Stimulated activated CD4-positive, alpha-beta T cell treated with anti-CD3 and anti-CD28 coated beads, Interleukin-4, amount 100 ng/mL, for 24 hours (primary cell): ENCODE data around the gene EID2.

Experiments used
- DNase-seq: peaks from one replicate; pipeline ENCODE4 v3.0.0-alpha.2; 2020

The EID2 gene

DNA sequence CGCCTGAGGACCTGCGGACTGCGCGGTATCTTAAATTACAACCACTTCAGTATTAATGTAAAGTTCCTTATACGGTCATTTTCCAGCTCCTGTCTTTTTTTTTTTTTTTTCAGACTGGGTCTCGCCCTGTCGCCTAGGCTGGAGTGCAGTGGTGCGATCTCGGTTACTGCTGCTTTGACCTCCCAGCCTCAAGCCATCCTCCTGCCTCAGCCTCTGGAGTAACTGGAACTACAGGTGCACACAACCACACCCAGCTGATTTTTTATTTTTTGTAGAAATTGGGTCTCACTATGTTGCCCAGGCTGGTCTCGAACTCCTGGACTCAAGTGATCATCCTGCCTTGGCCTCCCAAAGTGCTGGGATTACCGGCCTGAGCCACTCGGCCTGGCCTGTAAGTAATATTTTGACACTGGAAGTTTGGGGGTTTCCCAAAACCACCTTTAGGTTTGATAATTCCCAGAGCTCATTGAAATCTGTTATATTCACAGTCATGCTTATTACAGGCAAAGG, 6.9 kb downstream of the EID2 start:
- no peak for DNase-seq

DNA sequence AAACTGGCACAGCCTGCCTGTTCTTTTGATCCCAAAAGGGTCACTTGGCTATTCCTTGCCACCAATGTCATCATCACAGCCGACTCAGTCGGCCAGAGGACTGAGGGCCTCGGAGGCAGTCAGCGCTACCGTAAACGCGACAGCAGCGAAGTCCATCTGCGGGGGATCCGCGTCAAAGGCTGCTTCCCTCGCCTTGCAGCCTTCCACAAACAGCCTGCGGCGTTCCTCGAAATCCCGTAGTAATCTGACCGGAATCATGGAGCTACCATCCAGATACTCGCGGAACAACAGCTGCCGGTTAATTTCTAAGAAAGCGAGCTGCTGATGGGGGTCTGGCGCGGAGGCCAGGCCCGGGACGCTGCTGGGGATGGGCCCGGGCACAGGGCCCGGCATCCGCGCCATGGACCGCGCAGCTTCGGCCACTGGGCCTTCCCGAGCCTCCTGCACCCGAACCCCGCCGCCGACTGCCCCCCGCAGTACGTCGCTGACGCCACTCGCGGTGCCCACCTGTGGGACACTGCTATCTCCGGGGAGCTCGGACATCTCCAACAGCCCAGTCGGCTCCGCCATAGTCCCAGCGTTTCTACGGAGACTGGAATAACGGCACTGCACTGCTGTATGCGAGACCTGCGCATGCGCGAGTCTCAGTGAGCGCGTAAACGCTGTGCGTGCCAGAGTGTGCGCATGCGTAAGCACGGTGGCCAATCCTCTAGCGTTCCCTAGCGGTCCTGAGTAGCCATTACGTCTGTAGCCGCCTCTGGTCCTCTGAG, 7.5 kb downstream of the EID2 start, which contains the start of gene EID2B:
Gene EID2B (minus strand): TSS at position 620 of the 770 bp plus-strand sequence. CDS start 50 bp downstream, at position 570.
- DNase-seq: peak; percentile 94

DNA sequence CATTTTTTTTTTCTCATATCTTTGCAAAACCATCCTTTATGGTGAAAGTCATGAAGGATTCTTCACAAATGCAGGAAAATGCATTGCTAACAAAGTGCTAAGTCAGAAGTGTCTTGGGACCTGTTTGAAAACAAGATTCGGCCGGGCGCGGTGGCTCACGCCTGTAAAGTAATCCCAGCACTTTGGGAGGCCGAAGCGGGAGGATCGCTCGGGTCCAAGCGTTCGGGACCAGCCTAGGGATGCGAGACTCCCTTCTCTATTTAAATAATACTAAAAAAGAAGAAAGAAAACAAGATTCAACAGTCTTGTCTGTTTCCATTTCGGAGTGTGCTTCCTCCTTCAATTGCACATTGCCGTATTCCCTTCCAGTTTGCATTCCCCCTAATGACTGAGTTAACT, 8.1 kb downstream of the EID2 start:
- DNase-seq: no peak

DNA sequence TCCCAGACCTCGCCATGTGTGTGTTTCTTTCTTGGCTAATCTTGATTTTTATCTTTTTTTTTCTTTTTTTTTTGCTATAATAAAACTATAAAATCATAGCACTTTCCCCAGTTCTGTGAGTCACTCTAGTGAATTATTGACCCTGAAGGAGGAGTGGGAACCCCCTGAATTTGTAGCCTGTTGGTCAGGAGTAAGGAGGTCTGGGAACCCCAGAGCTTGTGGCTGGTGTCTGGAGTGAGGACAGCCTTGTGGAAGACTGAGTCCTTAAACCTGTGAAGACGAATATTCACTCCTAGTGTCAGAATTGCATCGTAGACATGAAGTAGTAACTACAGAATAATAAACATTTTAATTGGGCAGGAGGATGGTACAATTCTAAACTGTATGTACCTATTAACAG, 14.8 kb downstream of the EID2 start:
- DNase-seq: no peak

DNA sequence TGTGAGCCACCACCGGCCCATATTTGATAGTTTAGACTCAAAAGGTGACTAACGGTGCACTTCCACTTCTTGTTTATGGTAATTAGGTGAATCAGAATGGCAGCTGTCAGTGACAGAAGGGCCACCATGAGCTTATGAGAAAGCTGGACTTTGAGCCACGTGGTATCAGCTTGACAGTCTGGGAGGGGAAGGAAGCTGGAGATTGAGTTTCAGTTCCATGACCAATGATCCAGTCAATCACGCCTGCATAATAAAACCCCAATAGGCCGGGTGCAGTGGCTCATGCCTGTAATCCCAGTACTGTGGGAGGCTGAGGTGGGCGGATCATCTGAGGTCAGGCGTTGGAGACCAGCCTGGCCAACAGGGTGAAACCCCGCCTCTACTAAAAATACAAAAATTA, 15.5 kb downstream of the EID2 start:
- DNase-seq: no peak

DNA sequence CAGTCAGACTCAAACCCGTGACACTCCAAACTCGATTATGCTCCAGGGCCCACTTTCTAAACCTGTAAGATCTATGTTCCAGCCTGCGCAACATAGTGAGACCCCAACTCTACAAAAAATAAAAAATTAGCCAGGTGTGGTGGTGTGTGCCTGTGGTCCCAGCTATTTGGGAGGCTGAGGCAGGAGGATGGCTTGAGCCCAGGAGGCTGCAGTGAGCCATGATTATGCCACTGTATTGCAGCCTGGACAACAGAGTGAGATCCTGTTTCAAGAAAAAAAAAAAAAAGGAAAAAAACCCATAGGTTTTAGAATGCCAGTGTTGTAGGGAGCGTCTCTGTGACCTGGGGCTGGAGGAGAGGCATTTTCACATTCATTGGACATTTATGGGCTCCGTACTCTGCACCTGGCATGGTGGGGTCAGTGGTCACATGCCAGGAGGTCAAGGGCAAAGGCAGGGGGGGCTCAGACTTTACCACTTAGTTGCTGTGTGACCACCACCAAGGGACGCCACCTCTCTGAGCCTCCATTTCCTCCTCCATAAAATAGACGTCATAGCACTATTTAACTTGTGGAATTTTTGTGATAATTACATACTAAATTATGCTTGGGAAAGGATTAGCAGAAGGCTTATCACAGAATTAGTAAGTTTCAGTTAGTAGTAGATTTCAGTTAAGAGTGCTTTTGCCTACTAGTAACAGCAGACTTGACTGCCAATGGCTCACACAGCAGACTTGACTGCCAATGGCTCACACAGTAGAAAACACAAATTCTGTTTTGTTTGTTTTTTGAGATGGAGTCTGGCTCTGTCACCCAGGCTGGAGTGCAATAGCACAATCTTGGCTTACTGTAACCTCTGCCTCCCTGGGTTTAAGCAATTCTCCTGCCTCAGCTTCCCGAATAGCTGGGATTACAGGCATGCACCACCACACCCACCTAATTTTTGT, 19.1 kb downstream of the EID2 start:
- DNase-seq: no peak

DNA sequence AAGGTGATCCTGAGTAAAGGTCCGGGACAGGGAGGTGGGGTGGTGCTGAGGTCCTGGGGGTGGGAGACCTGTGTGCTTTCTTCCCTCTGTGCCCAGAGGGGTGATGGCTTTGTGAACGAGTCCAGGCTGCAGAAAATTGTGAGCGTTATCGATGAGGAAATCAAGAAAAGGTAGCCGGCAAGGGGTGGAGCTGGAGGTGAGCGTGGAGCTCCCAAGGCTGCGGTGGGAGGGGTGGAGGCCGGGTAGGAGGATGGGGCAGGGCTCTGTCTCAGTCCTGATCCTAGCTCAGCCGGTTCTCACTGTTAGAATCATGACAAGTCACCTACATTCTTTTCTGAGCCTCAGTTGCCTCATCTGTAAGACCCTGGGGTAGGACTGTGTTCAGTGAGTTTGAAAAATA, 21.0 kb downstream of the EID2 start:
- DNase-seq: no peak

DNA sequence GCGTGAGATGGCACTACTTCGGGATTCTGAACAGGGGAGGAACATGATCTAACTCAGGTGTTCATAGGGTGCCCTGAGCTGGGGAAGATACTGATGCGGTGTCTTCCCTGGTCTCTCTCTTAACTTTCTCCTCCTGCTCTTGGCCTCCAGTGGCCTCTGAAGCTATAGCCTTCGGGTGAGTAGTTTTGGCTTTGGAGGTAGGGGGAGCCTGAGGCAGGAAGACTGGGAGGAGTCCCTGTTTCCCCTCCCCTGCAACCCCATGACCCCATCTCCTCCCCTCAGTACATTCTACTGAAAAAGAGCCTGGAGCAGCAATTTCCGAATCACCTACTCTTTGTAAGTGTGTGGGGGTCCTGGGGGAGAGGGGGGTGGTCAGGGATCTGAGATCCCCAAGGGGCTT, 21.5 kb downstream of the EID2 start:
- DNase-seq: no peak

DNA sequence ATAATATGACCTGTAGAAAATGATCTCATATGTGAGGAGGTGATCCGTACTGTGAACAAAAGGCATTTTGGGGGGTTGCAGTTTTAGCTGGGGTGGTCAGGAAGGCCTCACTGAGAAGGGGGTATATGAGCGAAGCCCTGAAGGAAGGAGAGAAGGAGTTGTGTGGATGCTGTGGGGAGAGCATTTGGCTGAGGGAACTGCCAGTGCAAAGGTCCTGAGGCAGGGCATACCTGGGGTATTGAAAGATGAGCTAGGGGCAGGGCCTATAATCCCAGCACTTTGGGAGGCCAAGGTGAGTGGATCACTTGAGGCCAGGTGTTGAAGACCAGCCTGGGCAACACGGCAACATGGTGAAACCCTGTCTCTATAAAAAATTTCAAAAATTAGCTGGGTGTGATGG, 22.5 kb downstream of the EID2 start:
- no peak for DNase-seq

DNA sequence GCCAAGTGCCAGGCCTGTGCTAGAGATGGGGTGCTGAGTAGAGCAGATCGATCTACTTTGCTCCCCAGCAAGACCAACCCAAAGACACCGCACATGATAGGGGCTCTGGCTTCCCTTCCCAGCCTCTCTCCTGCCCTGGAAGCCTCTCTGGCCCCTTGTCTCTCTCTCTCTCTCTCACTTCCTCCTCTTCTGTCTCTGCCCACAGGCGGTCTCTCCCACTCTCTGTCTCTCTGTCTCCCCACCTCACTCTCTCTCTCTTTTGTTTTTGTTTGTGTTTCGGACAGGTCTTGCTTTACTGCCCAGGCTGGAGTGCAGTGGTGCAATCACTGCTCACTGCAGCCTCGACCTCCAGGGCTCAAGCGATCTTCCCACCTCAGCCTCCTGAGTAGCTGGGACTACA, 23.7 kb downstream of the EID2 start:
- DNase-seq: no peak

DNA sequence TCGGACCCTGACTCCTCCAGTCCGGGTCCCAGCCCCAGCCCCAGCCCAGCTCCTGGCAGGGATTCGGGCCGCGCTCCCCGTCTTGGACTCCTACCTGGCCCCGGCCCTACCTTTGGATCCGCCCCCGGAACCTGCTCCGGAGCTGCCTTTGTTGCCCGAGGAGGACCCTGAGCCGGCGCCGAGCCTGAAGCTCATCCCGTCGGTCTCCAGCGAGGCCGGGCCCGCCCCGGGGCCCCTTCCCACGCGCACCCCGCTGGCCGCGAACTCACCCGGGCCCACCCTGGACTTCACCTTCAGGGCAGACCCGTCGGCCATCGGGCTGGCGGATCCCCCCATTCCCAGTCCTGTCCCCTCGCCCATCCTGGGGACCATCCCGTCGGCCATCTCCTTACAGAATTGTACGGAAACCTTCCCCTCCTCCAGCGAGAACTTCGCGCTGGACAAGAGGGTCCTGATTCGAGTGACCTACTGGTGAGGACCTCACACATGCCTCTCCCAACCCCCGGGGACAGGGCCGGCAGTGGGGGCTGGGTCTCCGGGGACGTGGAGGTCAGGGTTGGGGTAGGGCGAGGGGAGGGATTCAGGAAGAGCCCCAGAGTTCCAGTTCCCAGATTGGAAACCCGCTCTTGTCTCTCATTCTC, 24.3 kb downstream of the EID2 start:
- no peak for DNase-seq

DNA sequence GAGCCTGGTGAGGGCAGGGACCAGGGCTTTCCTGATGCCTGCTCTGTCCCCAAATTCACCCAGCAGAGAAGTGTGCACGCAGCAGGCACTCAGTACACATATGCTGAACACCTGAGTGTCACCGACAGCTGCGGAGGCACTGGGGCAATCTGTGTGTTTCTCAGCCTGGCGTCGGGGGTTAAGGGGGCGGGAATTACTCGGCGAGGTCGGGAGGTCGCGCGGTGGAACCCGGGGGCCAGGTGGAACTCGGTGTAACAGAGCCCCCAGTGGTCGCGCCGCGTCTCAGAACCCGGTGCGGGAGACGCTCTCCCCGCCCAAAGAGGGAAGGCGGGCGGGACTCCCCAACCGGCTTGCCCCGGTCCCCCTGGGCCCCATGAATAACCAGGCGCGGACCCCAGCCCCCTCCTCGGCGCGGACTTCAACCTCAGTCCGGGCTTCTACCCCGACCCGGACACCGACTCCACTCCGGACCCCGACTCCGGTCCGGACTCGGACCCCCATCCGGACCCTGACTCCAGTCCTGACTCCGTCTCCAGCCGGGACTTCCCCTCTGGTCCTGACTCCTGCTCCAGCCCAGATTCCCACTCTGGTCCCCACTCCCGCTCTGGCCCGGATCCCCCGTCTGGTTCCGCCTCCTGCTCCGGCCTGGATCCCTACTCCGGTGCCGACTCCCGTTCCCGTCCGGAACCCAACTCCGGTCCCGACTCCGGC, 25.0 kb downstream of the EID2 start, which contains the start of gene SELENOV:
Gene SELENOV (plus strand): TSS at position 300 of the 711 bp plus-strand sequence. CDS start 74 bp downstream, at position 374.
- DNase-seq: no peak

DNA sequence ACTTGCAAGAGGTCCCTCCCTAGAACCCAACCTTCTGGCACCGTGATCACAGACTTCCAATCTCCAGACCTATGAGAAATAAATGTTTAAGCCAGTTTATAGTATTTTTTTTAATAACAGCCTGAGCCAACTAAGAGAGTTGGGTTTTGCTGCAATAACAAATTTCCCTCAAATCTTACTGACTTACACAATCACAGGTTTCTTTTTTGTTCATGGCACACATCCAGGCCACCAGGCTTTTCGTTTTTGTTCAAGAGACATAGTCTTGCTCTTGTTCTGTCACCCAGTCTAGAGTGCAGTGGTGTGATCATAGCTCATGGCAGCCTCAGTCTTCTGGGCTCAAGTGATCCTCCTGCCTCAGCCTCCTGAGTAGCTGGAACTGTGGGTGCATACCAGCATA, 27.0 kb downstream of the EID2 start:
- no peak for DNase-seq

DNA sequence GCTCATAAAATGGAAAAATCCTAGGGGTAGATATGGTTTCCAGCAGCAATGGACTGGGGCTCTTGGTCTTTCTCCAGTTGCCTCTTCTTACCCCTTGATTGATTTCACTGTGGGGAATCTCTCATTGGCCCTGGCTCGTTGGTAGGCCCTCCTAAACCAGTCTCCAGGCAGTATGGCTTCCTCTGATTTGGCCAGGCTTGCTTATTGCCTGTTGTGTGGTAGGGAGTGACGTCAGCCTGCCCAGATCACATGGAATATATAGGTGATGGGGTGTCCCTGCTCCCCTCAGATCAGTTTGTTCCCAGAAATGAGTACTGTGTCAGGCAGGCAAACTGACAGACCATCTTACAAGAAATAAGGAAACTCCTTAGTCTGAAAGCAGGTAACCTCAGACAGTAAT, 30.7 kb downstream of the EID2 start:
- DNase-seq: no peak

DNA sequence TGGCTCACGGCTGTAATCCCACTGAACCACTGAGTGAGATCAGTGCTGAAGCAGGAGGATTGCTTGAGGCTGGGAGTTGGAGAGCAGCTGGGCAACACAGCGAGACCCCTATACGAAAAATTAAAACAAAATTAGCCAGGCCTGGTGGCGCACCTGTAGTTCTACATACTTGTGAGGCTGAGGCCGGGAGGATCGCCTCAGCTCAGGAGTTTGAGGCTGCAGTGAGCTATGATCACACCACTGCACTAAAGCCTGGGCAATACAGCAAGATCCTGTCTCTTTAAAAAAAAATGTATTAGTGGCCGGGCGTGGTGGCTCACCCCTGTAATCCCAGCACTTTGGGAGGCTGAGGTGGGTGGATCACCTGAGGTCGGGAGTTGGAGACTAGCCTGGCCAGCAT, 31.3 kb downstream of the EID2 start:
- no peak for DNase-seq

DNA sequence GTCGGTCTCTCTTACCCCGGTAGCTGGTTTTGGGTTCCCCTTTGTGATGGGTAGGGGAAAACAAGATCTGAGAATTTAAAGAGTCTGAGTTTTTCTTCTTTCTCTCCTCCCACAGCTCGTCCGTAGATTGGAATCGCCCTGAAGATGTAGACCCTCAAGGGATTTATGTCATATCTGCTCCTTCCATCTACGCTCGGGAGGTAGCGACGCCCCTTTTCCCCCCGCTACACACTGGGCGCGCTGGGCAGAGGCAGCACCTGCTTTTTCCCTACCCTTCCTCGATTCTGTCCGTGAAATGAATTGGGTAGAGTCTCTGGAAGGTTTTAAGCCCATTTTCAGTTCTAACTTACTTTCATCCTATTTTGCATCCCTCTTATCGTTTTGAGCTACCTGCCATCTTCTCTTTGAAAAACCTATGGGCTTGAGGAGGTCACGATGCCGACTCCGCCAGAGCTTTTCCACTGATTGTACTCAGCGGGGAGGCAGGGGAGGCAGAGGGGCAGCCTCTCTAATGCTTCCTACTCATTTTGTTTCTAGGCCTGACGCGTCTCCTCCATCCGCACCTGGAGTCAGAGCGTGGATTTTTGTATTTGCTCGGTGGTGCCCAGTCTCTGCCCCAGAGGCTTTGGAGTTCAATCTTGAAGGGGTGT, 32.1 kb downstream of the EID2 start:
- DNase-seq: no peak

DNA sequence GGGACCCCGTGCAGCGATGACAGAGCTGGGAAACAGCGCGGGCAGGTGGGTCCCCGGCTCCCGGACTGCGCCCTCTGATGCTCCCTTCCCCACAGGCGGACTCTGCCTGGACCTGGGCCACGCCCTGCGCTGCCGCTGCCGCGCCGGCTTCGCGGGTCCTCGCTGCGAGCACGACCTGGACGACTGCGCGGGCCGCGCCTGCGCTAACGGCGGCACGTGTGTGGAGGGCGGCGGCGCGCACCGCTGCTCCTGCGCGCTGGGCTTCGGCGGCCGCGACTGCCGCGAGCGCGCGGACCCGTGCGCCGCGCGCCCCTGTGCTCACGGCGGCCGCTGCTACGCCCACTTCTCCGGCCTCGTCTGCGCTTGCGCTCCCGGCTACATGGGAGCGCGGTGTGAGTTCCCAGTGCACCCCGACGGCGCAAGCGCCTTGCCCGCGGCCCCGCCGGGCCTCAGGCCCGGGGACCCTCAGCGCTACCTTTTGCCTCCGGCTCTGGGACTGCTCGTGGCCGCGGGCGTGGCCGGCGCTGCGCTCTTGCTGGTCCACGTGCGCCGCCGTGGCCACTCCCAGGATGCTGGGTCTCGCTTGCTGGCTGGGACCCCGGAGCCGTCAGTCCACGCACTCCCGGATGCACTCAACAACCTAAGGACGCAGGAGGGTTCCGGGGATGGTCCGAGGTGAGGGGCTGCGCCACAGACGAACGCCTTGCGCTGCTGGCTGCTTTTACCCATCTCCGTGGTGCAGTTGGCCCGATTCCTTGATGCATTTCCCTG, 32.8 kb downstream of the EID2 start:
- peak; percentile 62 for DNase-seq

DNA sequence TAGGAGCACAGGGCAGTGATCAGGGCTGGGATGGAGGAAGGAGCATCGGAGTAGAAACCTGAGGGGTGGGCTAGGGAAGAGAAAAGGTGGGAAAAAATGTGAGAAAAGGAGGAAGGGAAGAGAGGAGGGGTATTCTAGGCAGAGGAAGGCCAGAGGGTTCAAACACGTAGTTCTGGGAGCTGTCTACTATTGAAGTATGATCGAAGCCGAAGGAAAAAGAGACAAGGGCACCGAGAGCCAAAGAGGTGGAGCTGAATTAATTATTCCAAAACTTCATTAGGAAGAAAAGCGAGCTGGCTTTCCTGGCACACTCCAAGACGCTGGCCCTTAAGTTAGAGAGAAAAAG, 33.4 kb downstream of the EID2 start:
- no peak for DNase-seq

DNA sequence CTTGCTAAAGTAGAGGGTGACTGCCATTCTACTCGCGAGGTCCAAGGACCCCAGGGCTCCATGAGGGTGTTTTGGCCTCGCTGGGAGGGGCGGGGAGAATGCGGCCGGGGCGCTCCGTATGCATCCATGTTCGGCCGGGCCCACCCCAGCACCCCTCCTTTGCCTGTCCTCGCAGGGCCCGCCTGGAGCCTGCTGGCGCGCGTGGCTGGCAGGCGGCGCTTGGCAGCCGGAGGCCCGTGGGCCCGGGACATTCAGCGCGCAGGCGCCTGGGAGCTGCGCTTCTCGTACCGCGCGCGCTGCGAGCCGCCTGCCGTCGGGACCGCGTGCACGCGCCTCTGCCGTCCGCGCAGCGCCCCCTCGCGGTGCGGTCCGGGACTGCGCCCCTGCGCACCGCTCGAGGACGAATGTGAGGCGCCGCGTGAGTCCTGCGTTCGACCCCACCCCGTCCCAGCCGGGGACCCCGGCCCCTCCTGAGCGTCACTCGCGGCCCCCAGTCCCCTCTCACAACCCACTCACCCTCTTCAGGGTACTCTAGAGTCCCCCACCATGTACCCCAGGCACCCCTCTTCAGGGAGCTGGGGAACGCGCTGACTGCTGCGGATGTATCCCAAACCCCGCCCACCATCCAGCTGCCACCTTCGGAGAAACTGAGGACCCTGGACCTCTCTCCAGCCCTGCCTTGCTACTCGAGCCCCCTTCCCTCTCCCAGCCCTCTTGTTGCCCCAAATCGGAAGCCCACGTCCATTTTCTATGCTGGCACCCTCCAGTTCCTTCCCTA, 37.1 kb downstream of the EID2 start:
- peak; percentile 73 for DNase-seq

DNA sequence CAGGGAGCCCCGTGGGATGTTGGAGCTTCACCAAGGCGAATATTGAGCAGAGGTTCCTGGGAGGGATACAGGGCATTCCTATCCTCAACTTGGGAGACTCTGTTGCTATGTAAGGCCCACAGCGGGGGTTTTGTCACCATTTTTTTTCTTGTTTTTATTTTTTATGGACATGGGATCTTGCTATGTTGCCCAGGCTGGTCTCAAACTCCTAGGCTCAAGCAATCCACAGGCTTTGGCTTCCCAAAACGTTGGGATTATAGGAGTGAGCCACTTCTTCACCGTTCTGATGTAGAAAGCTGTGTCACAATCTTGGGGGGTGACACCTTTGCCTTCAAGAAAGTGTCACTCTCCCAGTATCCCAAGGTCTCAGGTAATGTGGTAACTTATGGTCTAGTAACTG, 38.6 kb downstream of the EID2 start:
- no peak for DNase-seq
